Gastroesophageal sphincter (tissue), 4 donors: Measurements from ENCODE around the gene BST1. TPM values are rescaled to one million over a fixed set of nuclear protein-coding genes. Genes with fewer than 3 reads are reported as not detected.

Source experiments
- ATAC-seq: fragments of 150-250 bp; one replicate; pipeline ENCODE4 v1.9.1; 2016; ENCODE audit warnings: mild to moderate bottlenecking, moderate library complexity
- H3K27ac ChIP-seq, 4 donors: fragments of 200-600 bp; sonication (generic) in 3 of 4; 1 replicate in 3 of 4; 2 replicates in 1 of 4; pipeline ENCODE4 v1.5.1; 2016 to 2019
- H3K27me3 ChIP-seq: fragments of 200-600 bp; sonication (generic); one replicate; pipeline ENCODE4 v1.5.1; 2019
- H3K36me3 ChIP-seq, 2 donors: fragments of 200-600 bp; sonication (generic); one replicate each; pipeline ENCODE4 v1.5.1; 2019; ENCODE audit warnings: control low read depth in 1 of 2
- H3K4me1 ChIP-seq, 3 donors: fragments of 200-600 bp; sonication (generic); 1 replicate in 2 of 3; 2 replicates in 1 of 3; pipeline ENCODE4 v1.5.1; 2016 to 2019; ENCODE audit warnings: control low read depth in 2 of 3
- H3K4me3 ChIP-seq, 2 donors: fragments of 200-600 bp; sonication (generic); one replicate each; pipeline ENCODE4 v1.5.1; 2019; ENCODE audit warnings: mild to moderate bottlenecking in 1 of 2, moderate library complexity in 1 of 2
- H3K9me3 ChIP-seq, 3 donors: fragments of 200-600 bp; sonication (generic); one replicate each; pipeline ENCODE4 v1.5.1; 2017 to 2019; ENCODE audit warnings: control low read depth in 2 of 3
- CTCF ChIP-seq, 4 experiments: fragments of 200-600 bp in 2 of 4; fragments of 450-650 bp in 2 of 4; sonication (generic) in 1 of 4; IDR thresholded peaks; one replicate each; pipeline ENCODE4 v1.5.1; 2017 to 2019; ENCODE audit warnings: antibody characterized with exemption in 4 of 4, mild to moderate bottlenecking in 2 of 4, moderate library complexity in 2 of 4
- EP300 ChIP-seq: sonication (generic); formaldehyde crosslinking; IDR thresholded peaks from one replicate; pipeline ENCODE4 v1.6.1; 2017; ENCODE audit warnings: antibody characterized with exemption, mild to moderate bottlenecking
- POLR2A ChIP-seq, 2 donors: fragments of 450-650 bp; IDR thresholded peaks; one replicate each; pipeline ENCODE4 v1.6.1; 2017; ENCODE audit warnings: antibody characterized with exemption in 2 of 2, mild to moderate bottlenecking in 2 of 2, moderate library complexity in 1 of 2
- POLR2AphosphoS5 ChIP-seq: sonication (generic); formaldehyde crosslinking; IDR thresholded peaks from one replicate; pipeline ENCODE4 v1.6.1; 2017; ENCODE audit warnings: antibody characterized with exemption
- WGBS, 2 donors: methylation state at CpG; one replicate each; pipeline ENCODE4 v1.1.5; 2018; ENCODE audit warnings: low coverage in 1 of 2; 5-methylcytosine and 5-hydroxymethylcytosine counted together
- total RNA-seq, 4 donors: library from RNA; depleted of rRNA; stranded (reverse); fragments of >200 nt; gene quantifications; one replicate each; pipeline ENCODE4 v1.1.0, GENCODE V29; 2016

Gene BST1
- total RNA-seq, 4 donors from 2014 or later = 0.62 to 9.3 (median 3.3) TPM

DNA sequence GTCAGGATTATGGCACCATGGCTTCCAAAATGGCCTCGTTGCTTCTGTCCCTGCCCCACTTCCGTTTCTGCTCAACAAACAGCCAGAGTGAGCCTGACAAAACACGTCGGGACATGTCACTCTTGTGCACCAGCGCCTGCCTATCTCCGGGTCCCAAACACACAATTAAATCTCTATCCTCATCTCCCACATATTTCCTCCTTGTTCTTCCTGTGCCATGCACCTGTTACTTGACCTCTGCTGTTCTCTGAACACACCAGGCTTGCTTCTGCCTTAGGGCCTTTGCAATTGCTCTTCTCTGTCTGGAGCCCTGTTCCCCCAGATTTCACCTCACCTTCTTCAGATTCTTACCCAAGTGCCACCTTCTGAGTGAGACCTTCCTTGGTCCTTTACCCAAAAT lies 62.5 kb downstream of the BST1 start:
- no peaks in the 10 kb centered on the region for H3K4me1 ChIP-seq
- ATAC-seq = no peak
- 63 to 87% methylated on average over 6 of the region's 6 CpGs for WGBS, 2 donors

DNA sequence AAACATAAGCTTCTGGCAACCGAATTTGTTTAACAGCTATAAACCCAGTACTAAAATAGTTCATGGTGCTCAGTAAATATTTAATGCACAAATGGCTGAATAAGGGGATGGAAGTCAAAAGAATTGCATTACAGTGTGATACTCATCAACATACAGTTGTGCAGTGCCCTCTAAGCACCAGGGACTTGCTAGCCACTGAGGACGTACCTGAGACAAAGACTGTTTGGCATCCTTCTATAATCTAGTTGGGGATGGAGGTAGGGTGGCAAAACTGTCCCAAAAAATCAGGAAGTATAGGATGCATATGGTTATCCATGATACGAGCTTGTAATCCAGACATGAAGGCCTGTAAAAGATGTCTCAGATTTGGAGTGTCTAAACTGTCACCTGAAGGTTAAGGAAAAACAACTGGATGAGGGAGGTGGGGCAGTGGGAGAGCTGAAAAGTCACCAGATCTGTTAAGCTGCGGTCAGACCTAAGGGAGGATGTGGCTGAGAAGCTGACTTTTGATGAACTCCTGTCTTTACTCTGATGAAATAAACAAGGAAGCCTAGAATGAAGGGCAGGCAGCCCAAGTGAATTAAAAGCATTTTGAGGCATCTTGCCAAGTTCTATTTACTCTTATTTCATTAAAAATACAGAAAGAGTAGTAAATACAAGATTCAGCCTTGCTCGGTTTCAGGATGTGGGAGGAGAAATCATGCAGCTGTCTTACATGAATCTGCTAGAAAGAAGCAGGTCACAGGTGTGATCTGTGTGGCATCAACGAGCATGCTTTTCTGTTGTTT lies 63.2 kb downstream of the BST1 start:
- WGBS, 2 donors = 53% methylated on average over 6 of the region's 6 CpGs
- no peaks in the 10 kb centered on the region for H3K4me1 ChIP-seq
- no peak overlapping the region for H3K4me3 ChIP-seq
- no peaks in the 10 kb centered on the region for H3K9me3 ChIP-seq
- H3K27me3 ChIP-seq = no peaks in the 10 kb centered on the region
- no peaks in the 10 kb centered on the region for H3K36me3 ChIP-seq
- TF ChIP-seq CTCF (IDR thresholded peaks at IDR 0.05) = no peak
- no peak for TF ChIP-seq POLR2A (IDR thresholded peaks at IDR 0.05)
- TF ChIP-seq POLR2AphosphoS5 = no peak
- TF ChIP-seq EP300 = no peak
- no peak overlapping the region for H3K27ac ChIP-seq
- ATAC-seq = no peak

More for the DNA sequence above, 62.5 kb downstream of the BST1 start:
- Histone ChIP-seq H3K27ac (no peak overlapping the region), H3K4me3 (no peak overlapping the region), H3K36me3 (no peaks in the 10 kb centered on the region), H3K27me3 (no peaks in the 10 kb centered on the region), H3K9me3 (no peaks in the 10 kb centered on the region)
- TF ChIP-seq POLR2A (IDR thresholded peaks at IDR 0.05) = no peak
- TF ChIP-seq EP300 = no peak
- TF ChIP-seq CTCF (IDR thresholded peaks at IDR 0.05) = no peak
- TF ChIP-seq POLR2AphosphoS5 = no peak

DNA sequence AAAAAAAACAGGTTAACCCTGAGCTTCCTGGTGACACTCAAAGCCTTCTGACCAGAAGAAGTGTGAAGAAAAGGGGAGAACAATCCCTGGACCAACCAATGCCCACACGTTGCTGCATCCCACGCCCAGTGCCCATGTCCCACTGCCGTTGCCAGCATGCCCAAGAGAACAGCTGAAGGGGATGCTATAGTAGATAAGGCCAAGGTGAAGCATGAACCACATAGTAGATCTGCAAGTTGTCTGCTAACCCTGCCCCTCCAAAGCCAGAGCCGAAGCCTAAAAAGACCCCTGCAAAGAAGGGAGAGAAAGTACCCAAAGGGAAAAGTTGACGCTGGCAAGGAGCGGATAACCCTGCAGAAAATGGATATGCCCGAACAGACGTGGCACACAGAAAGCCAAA lies 64.0 kb downstream of the BST1 start:
- ATAC-seq = no peak
- Histone ChIP-seq H3K4me3 (no peak overlapping the region), H3K36me3 (no peaks in the 10 kb centered on the region), H3K27ac (no peak overlapping the region), H3K9me3 (no peaks in the 10 kb centered on the region), H3K4me1 (no peaks in the 10 kb centered on the region), H3K27me3 (no peaks in the 10 kb centered on the region)
- TF ChIP-seq CTCF (IDR thresholded peaks at IDR 0.05) (no peak), POLR2AphosphoS5 (no peak), EP300 (no peak), POLR2A (IDR thresholded peaks at IDR 0.05) (no peak)
- 80 to 92% methylated on average over 6 to 8 of the region's 8 CpGs for WGBS, 2 donors

DNA sequence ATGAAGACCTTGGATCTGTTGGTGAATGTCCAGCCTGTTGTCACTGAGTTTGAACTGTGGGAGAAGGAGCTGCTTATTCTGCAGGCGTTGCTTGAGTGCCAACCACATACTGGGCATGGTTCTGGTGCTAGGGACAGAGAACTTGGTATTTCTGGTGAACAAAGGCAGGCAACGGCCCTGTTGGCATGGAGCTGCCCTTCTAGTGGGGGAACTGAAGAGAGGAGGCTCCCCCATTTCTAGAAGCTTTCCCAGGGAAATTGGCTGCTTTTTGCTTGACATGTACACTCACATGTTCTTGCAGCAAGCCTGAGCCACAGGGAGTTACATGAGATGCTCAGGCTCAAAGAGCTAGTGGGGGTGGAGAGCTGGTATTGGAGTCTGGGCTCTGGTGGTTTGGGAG lies 66.3 kb downstream of the BST1 start:
- Histone ChIP-seq H3K36me3 (no peaks in the 10 kb centered on the region), H3K4me3 (no peak overlapping the region), H3K27me3 (no peaks in the 10 kb centered on the region), H3K27ac (no peak overlapping the region), H3K9me3 (no peaks in the 10 kb centered on the region), H3K4me1 (no peaks in the 10 kb centered on the region)
- no peak for TF ChIP-seq CTCF (IDR thresholded peaks at IDR 0.05)
- no peak for TF ChIP-seq EP300
- no peak for TF ChIP-seq POLR2A (IDR thresholded peaks at IDR 0.05)
- TF ChIP-seq POLR2AphosphoS5 = no peak
- ATAC-seq = no peak
- 35 to 76% methylated on average over 2 of the region's 2 CpGs for WGBS, 2 donors
